B cell (primary cell): Measurements from ENCODE around the gene ZCCHC7. TPM values are rescaled to one million over a fixed set of nuclear protein-coding genes. Genes with fewer than 3 reads are reported as not detected.
"Not testable (repeated sequence)": the region's sequence is repeated elsewhere in the genome, so short reads cannot be mapped to it uniquely, and the experiment has no call there.

Source experiments
- ATAC-seq: fragments of 200-7000 bp; cut with Tn5 transposase; one replicate; pipeline ENCODE4 v1.10.0; 2021; ENCODE audit warnings: low read depth, mild to moderate bottlenecking, moderate number of reproducible peaks, moderate library complexity
- CTCF ChIA-PET: fragments of 350-600 bp; sonication (Branson Sonifier 250); formaldehyde crosslinking; loops from one replicate; lab custom pipeline; 2021; ENCODE audit warnings: antibody characterized with exemption, inconsistent platforms; lab: Charles Lee
- POLR2A ChIA-PET: fragments of 350-600 bp; sonication (Branson Sonifier 250); formaldehyde crosslinking; loops from one replicate; lab custom pipeline; 2021; ENCODE audit warnings: antibody characterized with exemption; lab: Charles Lee
- DNase-seq: peaks from one replicate; pipeline ENCODE4 v3.0.0; 2013
- H2AFZ ChIP-seq: 2 replicates; pipeline ENCODE4 v1.6.1; 2012; ENCODE audit warnings: mild to moderate bottlenecking, low read depth, low read length; ENCODE audit not compliant: insufficient read depth, poor library complexity, severe bottlenecking
- H3K27ac ChIP-seq, 2 donors: 1 replicate in 1 of 2; 2 replicates in 1 of 2; pipeline ENCODE4 v1.5.1; 2012 to 2013; ENCODE audit warnings: low read length in 2 of 2, mild to moderate bottlenecking in 2 of 2, moderate library complexity in 1 of 2
- H3K27me3 ChIP-seq, 4 experiments: fragments of 200-600 bp in 1 of 4; sonication (generic) in 1 of 4; replicated peaks in 1 of 4; 1 replicate in 2 of 4; 2 replicates in 2 of 4; pipeline versions ENCODE4 v1.6.1 to v1.7.0; 2013 to 2016; ENCODE audit warnings: low read length in 3 of 4, mild to moderate bottlenecking in 2 of 4, mixed read lengths in 1 of 4, moderate library complexity in 1 of 4; ENCODE audit not compliant: insufficient read depth in 4 of 4, control insufficient read depth in 3 of 4; ENCODE audit errors: control extremely low read depth in 1 of 4
- H3K36me3 ChIP-seq, 2 experiments: replicated peaks in 1 of 2; 1 replicate in 1 of 2; 2 replicates in 1 of 2; pipeline versions ENCODE4 v1.6.1 to v1.7.1; 2013; ENCODE audit warnings: low read length in 1 of 2; ENCODE audit not compliant: insufficient read depth in 2 of 2, control insufficient read depth in 1 of 2; ENCODE audit errors: control extremely low read depth in 1 of 2, extremely low read depth in 1 of 2
- H3K4me1 ChIP-seq, 2 donors: fragments of 200-600 bp in 1 of 2; sonication (generic) in 1 of 2; 1 replicate in 1 of 2; 2 replicates in 1 of 2; pipeline versions ENCODE4 v1.5.1 to v1.6.1; 2013 to 2017; ENCODE audit warnings: low read length in 2 of 2; ENCODE audit not compliant: control insufficient read depth in 2 of 2, insufficient read depth in 2 of 2
- H3K4me2 ChIP-seq: replicated peaks from 2 replicates; pipeline ENCODE3; 2012; ENCODE audit warnings: mild to moderate bottlenecking, low read depth, low read length; ENCODE audit not compliant: poor library complexity, severe bottlenecking
- H3K4me3 ChIP-seq, 5 experiments: fragments of 200-600 bp in 1 of 5; sonication (generic) in 1 of 5; 1 replicate in 3 of 5; 2 replicates in 2 of 5; pipeline versions ENCODE4 v1.5.1 to v1.7.0; 2011 to 2016; ENCODE audit warnings: low read length in 4 of 5, mild to moderate bottlenecking in 4 of 5, low read depth in 2 of 5, control low read depth in 1 of 5, moderate library complexity in 1 of 5; ENCODE audit not compliant: insufficient read depth in 1 of 5; ENCODE audit errors: control extremely low read depth in 1 of 5, extremely low read depth in 1 of 5
- H3K79me2 ChIP-seq: fragments of 200-600 bp; sonication (generic); one replicate; pipeline ENCODE4 v1.6.0; 2016; ENCODE audit warnings: low read length; ENCODE audit not compliant: control insufficient read depth, insufficient read depth
- H3K9ac ChIP-seq: fragments of 200-600 bp; sonication (generic); 2 replicates; pipeline ENCODE4 v1.6.1; 2017; ENCODE audit warnings: mild to moderate bottlenecking, low read length, moderate library complexity
- H3K9me3 ChIP-seq, 3 donors: one replicate each; pipeline versions ENCODE4 v1.6.1 to v1.7.1; 2013; ENCODE audit warnings: low read length in 2 of 3; ENCODE audit not compliant: control insufficient read depth in 2 of 3, insufficient read depth in 1 of 3; ENCODE audit errors: control extremely low read depth in 1 of 3
- H4K20me1 ChIP-seq: 2 replicates; pipeline ENCODE4 v1.6.0; 2012; ENCODE audit warnings: mild to moderate bottlenecking, low read length; ENCODE audit not compliant: insufficient read depth, control insufficient read depth, poor library complexity, severe bottlenecking
- H3K27ac Mint-ChIP-seq: one replicate; pipeline ENCODE4 v1.8.0; 2021; ENCODE audit warnings: mixed read lengths
- H3K27me3 Mint-ChIP-seq: one replicate; pipeline ENCODE4 v1.8.0; 2021; ENCODE audit warnings: mixed read lengths
- H3K4me1 Mint-ChIP-seq: one replicate; pipeline ENCODE4 v1.8.0; 2021; ENCODE audit warnings: mixed read lengths
- H3K4me3 Mint-ChIP-seq: one replicate; pipeline ENCODE4 v1.8.0; 2021; ENCODE audit warnings: mixed read lengths
- H3K9me3 Mint-ChIP-seq: one replicate; pipeline ENCODE4 v1.8.0; 2022; ENCODE audit warnings: mixed read lengths; ENCODE audit not compliant: insufficient read depth
- CTCF ChIP-seq: fragments of 200-600 bp; IDR thresholded peaks from one replicate; pipeline ENCODE4 v1.8.0; 2022; ENCODE audit warnings: antibody characterized with exemption, mild to moderate bottlenecking
- EZH2 ChIP-seq: IDR thresholded peaks from 2 replicates; pipeline ENCODE4 v1.6.1; 2012; ENCODE audit warnings: borderline replicate concordance, low read depth, mild to moderate bottlenecking, moderate library complexity, low read length; ENCODE audit not compliant: insufficient read depth, poor library complexity, severe bottlenecking
- WGBS: methylation state at CpG from one replicate; pipeline ENCODE4 v1.1.5; 2013; ENCODE audit warnings: missing lambda C conversion rate; ENCODE audit not compliant: insufficient coverage; 5-methylcytosine and 5-hydroxymethylcytosine counted together
- intact Hi-C: fragments of 100-400 bp; cut with micrococcal nuclease; formaldehyde crosslinking; loops from one replicate; pipeline ENCODE4 v1.10.0; 2022
- polyA plus RNA-seq: library from polyadenylated mRNA; depleted of rRNA; stranded (reverse); fragments of >200 nt; gene quantifications from 2 replicates; pipeline ENCODE4 v1.2.3, GENCODE V29; 2012
- total RNA-seq, 2 donors: library from RNA; stranded (reverse); fragments of 120-200 nt in 1 of 2; gene quantifications; 1 replicate in 1 of 2; 2 replicates in 1 of 2; pipeline versions ENCODE4 v1.2.3 to v1.2.4, GENCODE V29; 2013 to 2022

The ZCCHC7 gene
- total and polyA plus RNA-seq, 2 donors (not counting 1 experiment from before 2014, with no cell fraction given), result 56.3 to 83.5 TPM

- H3K4me2 ChIP-seq, result no peak overlapping the region
- no peak for DNase-seq
- Mint-ChIP-seq H3K4me3 (no peak overlapping the region), H3K4me1 (peaks cover 41% of the 10 kb centered on the region), H3K9me3 (peaks cover 3% of the 10 kb centered on the region), H3K27ac (no peak overlapping the region), H3K27me3 (no peaks in the 10 kb centered on the region)
- POLR2A ChIA-PET, result interaction anchor here (0.7 kb wide), 1 partner anchor 212 kb away, joined by 3 read pairs; no protein-coding TSS in a partner anchor
- no peak for TF ChIP-seq EZH2
- no peak for TF ChIP-seq CTCF
- H3K4me1 ChIP-seq, result peaks cover 27 to 41% of the 10 kb centered on the region in 2 donors
- H3K9ac ChIP-seq, result no peak overlapping the region
- CTCF ChIA-PET, result interaction anchor here (0.6 to 2.6 kb wide), 3 partner anchors 211 to 1284 kb away, joined by 3 to 12 read pairs (median 3); no protein-coding TSS in a partner anchor
- H3K79me2 ChIP-seq, result peaks cover 40% of the 10 kb centered on the region
- H4K20me1 ChIP-seq, result no peaks in the 10 kb centered on the region
- no peak overlapping the region for H2AFZ ChIP-seq
- no peak for ATAC-seq
- peaks cover 0 to 7% (median 2%) of the 10 kb centered on the region in 3 donors for H3K9me3 ChIP-seq
- no peaks in the 10 kb centered on the region for H3K27me3 ChIP-seq
- WGBS, result 100% methylated on average over 2 of the region's 3 CpGs
- H3K4me3 ChIP-seq, result no peak overlapping the region
- H3K36me3 ChIP-seq, result no peaks in the 10 kb centered on the region
- H3K27ac ChIP-seq, result no peak overlapping the region
- intact Hi-C loops, result no loop called here
These were observed 2.4 kb upstream of the ZCCHC7 start for GRCh38 chr9:37117956-37118355.

DNA sequence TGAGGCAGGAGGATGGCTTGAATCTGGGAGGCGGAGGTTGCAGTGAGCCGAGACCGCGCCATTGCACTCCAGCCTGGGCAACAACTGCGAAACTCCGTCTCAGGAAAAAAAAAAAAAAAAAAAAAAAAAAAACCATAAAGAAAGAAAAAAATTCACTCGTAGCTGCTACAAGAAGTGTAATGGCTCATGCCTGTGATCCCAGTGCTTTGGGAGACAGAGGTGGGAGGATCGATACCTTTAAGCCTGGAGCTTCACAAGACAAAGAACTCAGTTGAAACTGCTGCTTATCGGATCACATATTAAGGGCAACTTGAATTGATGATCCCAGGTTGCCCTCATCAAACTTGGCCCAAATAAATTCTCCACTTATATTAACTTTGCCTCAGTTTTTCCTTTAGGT, 1.0 kb upstream of the ZCCHC7 start:
- Histone ChIP-seq H3K4me2 (peak overlapping the region; percentile 77), H3K27ac (peak overlapping the region in 1 of 2 donors; percentile 98), H3K9ac (peak overlapping the region; percentile 100), H3K9me3 (peaks cover 0 to 7% (median 2%) of the 10 kb centered on the region in 3 donors), H3K79me2 (peaks cover 54% of the 10 kb centered on the region), H2AFZ (peak overlapping the region; percentile 93), H3K4me3 (peak overlapping the region in 1 of 5 experiments; percentile 97), H3K27me3 (no peaks in the 10 kb centered on the region), H3K4me1 (peaks cover 36 to 45% of the 10 kb centered on the region in 2 donors), H3K36me3 (no peaks in the 10 kb centered on the region), H4K20me1 (no peaks in the 10 kb centered on the region)
- CTCF ChIA-PET, result interaction anchor here (1.1 to 3.7 kb wide), 10 partner anchors 11 to 210 kb away, joined by 3 to 15 read pairs (median 4); no protein-coding TSS in a partner anchor
- H3K9me3 Mint-ChIP-seq, result peaks cover 3% of the 10 kb centered on the region
- H3K27ac Mint-ChIP-seq, result peak overlapping the region; percentile 10
- peak overlapping the region; percentile 100 for H3K4me3 Mint-ChIP-seq
- H3K4me1 Mint-ChIP-seq, result peaks cover 50% of the 10 kb centered on the region
- ATAC-seq, result no peak
- POLR2A ChIA-PET, result interaction anchor here (0.9 to 3.5 kb wide), 7 partner anchors 14 to 205 kb away, joined by 3 to 40 read pairs (median 5); partner anchors contain the start of gene PAX5
- no peak for TF ChIP-seq EZH2
- TF ChIP-seq CTCF, result no peak
- no peaks in the 10 kb centered on the region for H3K27me3 Mint-ChIP-seq
- intact Hi-C loops, result no loop called here
- no peak for DNase-seq
- WGBS, result 100% methylated on average over 3 of the region's 9 CpGs

- Histone ChIP-seq H3K9ac (peak overlapping the region; percentile 100), H3K79me2 (peaks cover 69% of the 10 kb centered on the region), H3K4me1 (peaks cover 43% of the 10 kb centered on the region in 2 donors), H3K4me2 (peak overlapping the region; percentile 77), H3K27ac (peak overlapping the region; percentile 93 to 98), H3K4me3 (peak overlapping the region; percentile 79 to 97 (median 94)), H2AFZ (peak overlapping the region; percentile 93)
- peak; percentile 6 for ATAC-seq
- WGBS, result under 1% methylated on average over 21 of the region's 23 CpGs
- H3K27ac Mint-ChIP-seq, result peak overlapping the region; percentile 100
- H3K4me1 Mint-ChIP-seq, result peaks cover 44% of the 10 kb centered on the region
- DNase-seq, H4K20me1 ChIP-seq, H3K9me3 ChIP-seq, H3K27me3 ChIP-seq, H3K9me3 Mint-ChIP-seq, H3K27me3 Mint-ChIP-seq, H3K36me3 ChIP-seq: not testable (repeated sequence)
- ChIA-PET POLR2A (interaction anchor here (0.8 to 3.5 kb wide), 10 partner anchors 20 to 203 kb away, joined by 3 to 40 read pairs (median 4); no protein-coding TSS in a partner anchor), CTCF (interaction anchor here (0.6 to 3.7 kb wide), 20 partner anchors 17 to 248 kb away, joined by 3 to 15 read pairs (median 4); no protein-coding TSS in a partner anchor)
- intact Hi-C loops, result loop anchor here (1.0 to 5.0 kb wide), 9 partner anchors 42 to 344 kb away; partner anchors contain the start of genes PAX5 and ZBTB5
- H3K4me3 Mint-ChIP-seq, result peak overlapping the region; percentile 100
These were observed 515 bp downstream of the ZCCHC7 start for GRCh38 chr9:37120843-37121335.
